Gastrocnemius medialis (tissue), 4 donors: ENCODE data around the gene C18orf63. TPM values are rescaled to one million over a fixed set of nuclear protein-coding genes. Genes with fewer than 3 reads are reported as not detected.

Experiments
- ATAC-seq, 2 donors: fragments of 150-250 bp; one replicate each; pipeline ENCODE4 v1.9.1; 2016
- DNase-seq, 2 donors: peaks; one replicate each; pipeline ENCODE4 v3.0.0-alpha.2; 2019
- H3K27ac ChIP-seq, 4 donors: fragments of 200-600 bp; sonication (generic); 1 replicate in 1 of 4; 2 replicates in 3 of 4; pipeline ENCODE4 v1.5.1; 2016 to 2018; ENCODE audit warnings: mild to moderate bottlenecking in 2 of 4, moderate library complexity in 1 of 4
- H3K27me3 ChIP-seq, 3 donors: fragments of 200-600 bp; sonication (generic) in 2 of 3; 1 replicate in 1 of 3; 2 replicates in 2 of 3; pipeline versions ENCODE4 v1.5.1 to v1.6.0; 2016 to 2019; ENCODE audit warnings: mild to moderate bottlenecking in 1 of 3, moderate library complexity in 1 of 3
- H3K36me3 ChIP-seq, 2 donors: fragments of 200-600 bp; sonication (generic) in 1 of 2; one replicate each; pipeline ENCODE4 v1.5.1; 2017 to 2018
- H3K4me1 ChIP-seq, 2 donors: fragments of 200-600 bp; sonication (generic) in 1 of 2; one replicate each; pipeline ENCODE4 v1.5.1; 2016 to 2017; ENCODE audit warnings: mild to moderate bottlenecking in 2 of 2
- H3K4me3 ChIP-seq, 4 donors: fragments of 200-600 bp; sonication (generic) in 3 of 4; 1 replicate in 1 of 4; 2 replicates in 3 of 4; pipeline ENCODE4 v1.5.1; 2016 to 2019; ENCODE audit warnings: mild to moderate bottlenecking in 2 of 4
- H3K9me3 ChIP-seq, 3 donors: fragments of 200-600 bp; sonication (generic) in 2 of 3; 1 replicate in 1 of 3; 2 replicates in 2 of 3; pipeline ENCODE4 v1.5.1; 2016 to 2019
- POLR2A ChIP-seq, 2 donors: fragments of 450-650 bp; IDR thresholded peaks; one replicate each; pipeline ENCODE4 v1.6.1; 2017; ENCODE audit warnings: antibody characterized with exemption in 2 of 2, mild to moderate bottlenecking in 2 of 2, moderate library complexity in 2 of 2
- in situ Hi-C, 4 donors: fragments of 200-750 bp; cut with MboI; loops; one replicate each; pipeline versions ENCODE4 v1.15.0 to v1.8.0; 2017; ENCODE audit warnings: low sequenced_read_pairs in 4 of 4
- intact Hi-C: fragments of 100-400 bp; cut with DNase I; formaldehyde crosslinking; loops from one replicate; pipeline ENCODE4 v1.15.1; 2023; ENCODE audit warnings: low total_unique reads
- total RNA-seq, 4 donors: library from RNA; depleted of rRNA; stranded (reverse); fragments of >200 nt; gene quantifications; one replicate each; pipeline versions ENCODE4 v1.1.0 to v1.2.3, GENCODE V29; 2016
- TF ChIP-seq, protein P1 (sequence below), 5 experiments: fragments of 450-650 bp in 3 of 5; fragments of 200-600 bp in 2 of 5; sonication (generic) in 2 of 5; IDR thresholded peaks in 4 of 5; conservative IDR thresholded peaks in 1 of 5; 1 replicate in 4 of 5; 2 replicates in 1 of 5; pipeline ENCODE4 v1.5.1; 2016 to 2019; ENCODE audit warnings: antibody characterized with exemption in 5 of 5, mild to moderate bottlenecking in 3 of 5, moderate library complexity in 3 of 5

C18orf63 gene
- total RNA-seq, 4 donors from 2014 or later, result not detected

- Histone ChIP-seq H3K27me3 (no peaks in the 10 kb centered on the region), H3K36me3 (no peaks in the 10 kb centered on the region), H3K4me3 (no peak overlapping the region), H3K9me3 (no peaks in the 10 kb centered on the region), H3K27ac (no peak overlapping the region), H3K4me1 (no peaks in the 10 kb centered on the region)
- intact Hi-C loops, result no loop called here
- ATAC-seq (no peak), DNase-seq (no peak)
- no peak for TF ChIP-seq POLR2A (IDR thresholded peaks at IDR 0.05)
- TF ChIP-seq, protein P1, sequence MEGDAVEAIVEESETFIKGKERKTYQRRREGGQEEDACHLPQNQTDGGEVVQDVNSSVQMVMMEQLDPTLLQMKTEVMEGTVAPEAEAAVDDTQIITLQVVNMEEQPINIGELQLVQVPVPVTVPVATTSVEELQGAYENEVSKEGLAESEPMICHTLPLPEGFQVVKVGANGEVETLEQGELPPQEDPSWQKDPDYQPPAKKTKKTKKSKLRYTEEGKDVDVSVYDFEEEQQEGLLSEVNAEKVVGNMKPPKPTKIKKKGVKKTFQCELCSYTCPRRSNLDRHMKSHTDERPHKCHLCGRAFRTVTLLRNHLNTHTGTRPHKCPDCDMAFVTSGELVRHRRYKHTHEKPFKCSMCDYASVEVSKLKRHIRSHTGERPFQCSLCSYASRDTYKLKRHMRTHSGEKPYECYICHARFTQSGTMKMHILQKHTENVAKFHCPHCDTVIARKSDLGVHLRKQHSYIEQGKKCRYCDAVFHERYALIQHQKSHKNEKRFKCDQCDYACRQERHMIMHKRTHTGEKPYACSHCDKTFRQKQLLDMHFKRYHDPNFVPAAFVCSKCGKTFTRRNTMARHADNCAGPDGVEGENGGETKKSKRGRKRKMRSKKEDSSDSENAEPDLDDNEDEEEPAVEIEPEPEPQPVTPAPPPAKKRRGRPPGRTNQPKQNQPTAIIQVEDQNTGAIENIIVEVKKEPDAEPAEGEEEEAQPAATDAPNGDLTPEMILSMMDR (IDR thresholded peaks at IDR 0.05 in 4 of 5, conservative IDR thresholded peaks at IDR 0.05 in 1 of 5), result no peak
- in situ Hi-C loops, result no loop called here
Observed at GRCh38 chr18:74389171-74389927, 73.7 kb downstream of the C18orf63 start.

DNA sequence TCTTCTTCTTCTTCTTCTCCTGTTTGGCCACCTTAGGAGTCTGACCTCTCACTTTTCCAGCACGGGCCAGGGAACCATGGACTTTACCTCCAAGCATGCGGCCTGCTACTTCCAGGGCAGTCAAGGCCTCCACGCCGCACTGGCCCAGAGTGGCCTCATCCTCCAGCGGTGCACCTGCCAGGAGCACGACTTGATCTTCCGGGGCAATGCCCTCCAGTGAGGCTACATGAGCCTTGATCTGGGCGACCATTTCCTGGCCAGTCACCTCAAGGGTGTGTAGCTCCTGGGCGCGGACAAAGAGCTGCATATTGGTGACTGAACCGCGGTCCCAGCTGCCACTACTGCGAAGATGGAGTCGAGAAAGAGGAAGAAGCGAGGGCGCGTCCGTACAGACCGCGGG is 74.4 kb downstream of the C18orf63 start:
- TF ChIP-seq POLR2A (IDR thresholded peaks at IDR 0.05), result no peak
- TF ChIP-seq, protein P1 (IDR thresholded peaks at IDR 0.05 in 4 of 5, conservative IDR thresholded peaks at IDR 0.05 in 1 of 5), result no peak
- no peaks in the 10 kb centered on the region for H3K4me1 ChIP-seq
- intact Hi-C loops, result no loop called here
- DNase-seq, result no peak
- H3K27me3 ChIP-seq, result no peaks in the 10 kb centered on the region
- in situ Hi-C loops, result no loop called here
- H3K27ac ChIP-seq, result no peak overlapping the region
- no peaks in the 10 kb centered on the region for H3K36me3 ChIP-seq
- no peaks in the 10 kb centered on the region for H3K9me3 ChIP-seq
- no peak for ATAC-seq
- H3K4me3 ChIP-seq, result no peak overlapping the region

GRCh38 chr18:74390900-74391299 is 75.3 kb downstream of the C18orf63 start:
- TF ChIP-seq, protein P1 (IDR thresholded peaks at IDR 0.05 in 4 of 5, conservative IDR thresholded peaks at IDR 0.05 in 1 of 5), result no peak
- TF ChIP-seq POLR2A (IDR thresholded peaks at IDR 0.05), result no peak

GRCh38 chr18:74392323-74392722 is 76.7 kb downstream of the C18orf63 start:
- peaks cover 0 to 3% of the 10 kb centered on the region in 2 donors for H3K4me1 ChIP-seq
- in situ Hi-C loops (no loop called here), intact Hi-C loops (no loop called here)
- H3K9me3 ChIP-seq, result no peaks in the 10 kb centered on the region
- H3K27me3 ChIP-seq, result no peaks in the 10 kb centered on the region
- DNase-seq (no peak), ATAC-seq (no peak)
- TF ChIP-seq POLR2A (IDR thresholded peaks at IDR 0.05), result no peak
- TF ChIP-seq, protein P1 (IDR thresholded peaks at IDR 0.05 in 4 of 5, conservative IDR thresholded peaks at IDR 0.05 in 1 of 5), result no peak
- H3K27ac ChIP-seq, result no peak overlapping the region
- H3K4me3 ChIP-seq, result no peak overlapping the region
- no peaks in the 10 kb centered on the region for H3K36me3 ChIP-seq

More at GRCh38 chr18:74390900-74391299, 75.3 kb downstream of the C18orf63 start:
- Histone ChIP-seq H3K9me3 (no peaks in the 10 kb centered on the region), H3K36me3 (no peaks in the 10 kb centered on the region), H3K4me1 (no peaks in the 10 kb centered on the region), H3K27ac (no peak overlapping the region), H3K4me3 (no peak overlapping the region), H3K27me3 (no peaks in the 10 kb centered on the region)
- no peak for ATAC-seq
- intact Hi-C loops (no loop called here), in situ Hi-C loops (no loop called here)
- no peak for DNase-seq
